VCaP (cell line): Measurements from ENCODE around the gene ANKS3.

Experiments
- H3K27ac ChIP-seq: fragments of 450-650 bp; 2 replicates; pipeline ENCODE4 v1.5.1; 2017
- TF ChIP-seq, protein P1 (sequence below): fragments of 450-650 bp; conservative IDR thresholded peaks from 2 replicates; pipeline ENCODE4 v1.5.1; 2017; ENCODE audit warnings: mild to moderate bottlenecking, moderate library complexity

The ANKS3 gene

DNA sequence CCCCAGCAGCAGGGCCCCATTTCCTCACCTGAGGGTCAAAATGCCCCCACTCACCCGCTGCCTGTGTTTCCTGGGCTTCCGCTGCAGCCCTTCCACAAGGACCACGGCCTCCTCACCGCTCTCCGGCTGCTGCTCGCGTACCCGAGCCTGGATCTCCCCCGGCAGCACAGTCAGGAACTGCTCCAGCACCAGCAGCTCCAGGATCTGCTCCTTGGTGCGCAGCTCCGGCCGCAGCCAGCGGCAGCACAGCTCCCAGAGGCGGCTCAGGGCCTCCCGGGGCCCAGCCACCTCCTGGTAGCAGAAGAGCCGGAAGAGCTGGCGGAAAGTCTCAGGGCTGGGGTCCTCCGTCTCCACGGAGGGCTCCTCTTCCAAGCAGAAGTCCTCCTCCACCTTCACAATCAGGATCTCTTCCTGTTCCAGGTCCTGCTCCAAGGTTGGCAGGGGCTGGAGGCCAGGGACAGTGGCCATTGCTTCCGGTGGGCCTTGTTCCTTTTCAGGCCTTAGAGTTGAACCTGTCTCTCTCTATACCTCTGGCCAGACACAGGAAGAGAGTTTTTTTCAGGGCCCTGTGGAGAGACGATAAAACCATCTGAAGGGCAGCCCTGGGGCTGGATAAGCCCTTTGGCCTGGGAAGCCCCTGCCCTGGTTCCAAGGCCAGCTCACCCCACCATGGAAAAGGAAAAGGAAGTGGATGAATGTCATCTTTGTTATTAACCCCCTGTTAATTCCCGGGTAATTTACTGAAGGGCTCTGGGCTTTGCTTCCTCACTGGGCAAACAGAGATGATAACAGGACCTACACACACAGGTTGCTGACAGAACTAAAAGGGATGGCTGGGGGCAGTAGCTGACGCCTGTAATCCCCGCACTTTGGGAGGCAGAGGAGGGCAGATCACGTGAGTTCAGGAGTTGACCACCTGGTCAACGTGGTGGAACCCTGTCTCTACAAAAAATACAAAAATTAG lies 31.7 kb upstream of the ANKS3 start:
- peak overlapping the region; percentile 78; the same call in 1 of the 2 replicates for H3K27ac ChIP-seq
- TF ChIP-seq, protein P1, sequence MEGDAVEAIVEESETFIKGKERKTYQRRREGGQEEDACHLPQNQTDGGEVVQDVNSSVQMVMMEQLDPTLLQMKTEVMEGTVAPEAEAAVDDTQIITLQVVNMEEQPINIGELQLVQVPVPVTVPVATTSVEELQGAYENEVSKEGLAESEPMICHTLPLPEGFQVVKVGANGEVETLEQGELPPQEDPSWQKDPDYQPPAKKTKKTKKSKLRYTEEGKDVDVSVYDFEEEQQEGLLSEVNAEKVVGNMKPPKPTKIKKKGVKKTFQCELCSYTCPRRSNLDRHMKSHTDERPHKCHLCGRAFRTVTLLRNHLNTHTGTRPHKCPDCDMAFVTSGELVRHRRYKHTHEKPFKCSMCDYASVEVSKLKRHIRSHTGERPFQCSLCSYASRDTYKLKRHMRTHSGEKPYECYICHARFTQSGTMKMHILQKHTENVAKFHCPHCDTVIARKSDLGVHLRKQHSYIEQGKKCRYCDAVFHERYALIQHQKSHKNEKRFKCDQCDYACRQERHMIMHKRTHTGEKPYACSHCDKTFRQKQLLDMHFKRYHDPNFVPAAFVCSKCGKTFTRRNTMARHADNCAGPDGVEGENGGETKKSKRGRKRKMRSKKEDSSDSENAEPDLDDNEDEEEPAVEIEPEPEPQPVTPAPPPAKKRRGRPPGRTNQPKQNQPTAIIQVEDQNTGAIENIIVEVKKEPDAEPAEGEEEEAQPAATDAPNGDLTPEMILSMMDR: no peak

DNA sequence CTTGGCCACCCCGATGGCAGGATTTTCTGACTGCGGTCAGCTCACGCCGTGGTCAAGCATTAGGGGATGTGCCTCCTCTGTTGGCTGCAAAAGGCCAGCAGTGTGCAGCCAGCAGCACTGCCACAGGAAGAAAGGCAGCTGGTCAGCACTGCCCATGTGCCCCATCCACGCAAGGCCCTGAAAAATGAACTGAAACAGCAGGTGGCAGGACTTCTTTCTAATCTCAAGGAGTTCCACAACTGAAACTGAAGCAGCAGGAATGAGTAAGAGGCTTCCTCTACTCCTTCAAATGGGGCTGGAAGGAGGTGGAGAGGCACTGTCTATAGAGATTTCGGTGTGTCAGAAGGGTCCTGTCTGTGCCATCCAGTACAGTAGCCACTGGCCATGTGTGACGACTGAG lies 29.7 kb upstream of the ANKS3 start:
- TF ChIP-seq, protein P1: no peak
- no peak overlapping the region for H3K27ac ChIP-seq

DNA sequence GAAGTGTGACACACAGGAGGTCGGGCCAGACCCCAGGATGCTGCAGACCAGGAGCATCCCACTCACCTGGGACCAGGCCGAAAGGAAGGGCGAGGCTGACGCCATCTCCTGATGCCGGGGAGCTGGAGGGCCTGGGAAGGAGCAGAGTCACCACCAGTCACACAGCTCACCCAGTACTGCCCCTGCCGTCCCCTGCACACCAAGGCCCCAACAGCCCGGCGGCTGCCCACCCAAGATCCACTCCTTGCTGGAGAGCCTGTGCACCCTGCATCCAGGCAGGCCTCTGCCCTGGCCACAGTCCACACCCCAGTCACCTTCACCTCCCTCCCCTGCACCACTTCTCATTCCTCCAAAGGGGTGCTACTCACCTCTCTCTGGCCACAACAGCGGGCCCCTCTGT lies 28.1 kb upstream of the ANKS3 start:
- H3K27ac ChIP-seq: no peak overlapping the region
- TF ChIP-seq, protein P1: no peak

- no peak overlapping the region for H3K27ac ChIP-seq
- TF ChIP-seq, protein P1: no peak
Measured at GRCh38 chr16:4760221-4760910, 26.3 kb upstream of the ANKS3 start.

GRCh38 chr16:4755687-4756086 lies 21.6 kb upstream of the ANKS3 start:
- TF ChIP-seq, protein P1: no peak
- H3K27ac ChIP-seq: no peak overlapping the region

GRCh38 chr16:4754865-4755264 lies 20.8 kb upstream of the ANKS3 start:
- H3K27ac ChIP-seq: no peak overlapping the region
- TF ChIP-seq, protein P1: no peak

DNA sequence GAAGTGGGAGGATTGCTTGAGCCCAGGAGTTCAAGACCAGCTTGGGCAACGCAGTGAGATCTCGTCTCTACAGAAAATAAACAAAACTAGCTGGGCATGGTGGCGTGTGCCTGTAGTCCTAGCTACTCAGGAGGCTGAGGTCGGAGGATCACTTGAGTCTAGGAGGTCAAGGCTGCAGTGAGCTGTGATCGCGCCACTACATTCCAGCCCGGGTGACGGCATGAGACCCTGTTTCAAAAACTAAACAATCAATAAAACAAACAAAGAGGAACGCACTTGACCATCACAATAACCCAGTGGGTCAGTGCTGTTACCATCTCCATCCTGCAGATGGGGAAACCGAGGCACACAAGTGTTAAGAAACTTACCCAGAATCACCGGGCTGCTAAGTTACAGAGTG lies 19.2 kb upstream of the ANKS3 start:
- no peak overlapping the region for H3K27ac ChIP-seq
- TF ChIP-seq, protein P1: no peak
